A549 (cell line): ENCODE results near the gene GGTA1. TPM values are rescaled to one million over a fixed set of nuclear protein-coding genes. Genes with fewer than 3 reads are reported as not detected.

Experiments used
- ATAC-seq, 2 experiments: fragments of 200-7000 bp in 1 of 2; fragments of >200 bp in 1 of 2; cut with Nextera tagmentation in 1 of 2; cut with Tn5 transposase in 1 of 2; 3 replicates each; pipeline versions ENCODE4 v1.8.0 to v1.9.1; 2018 to 2020; ENCODE audit warnings: mild to moderate bottlenecking in 1 of 2, moderate library complexity in 1 of 2
- CTCF ChIA-PET: fragments of 300-600 bp; sonication (Branson Sonifier 250); formaldehyde crosslinking; extraction: SDS; loops from one replicate; lab custom pipeline; 2021; ENCODE audit warnings: antibody characterized with exemption, inconsistent platforms; lab: Yijun Ruan, JAX
- POLR2A ChIA-PET: fragments of 350-600 bp; formaldehyde crosslinking; extraction: SDS; loops from one replicate; lab custom pipeline; 2021; ENCODE audit warnings: antibody characterized with exemption, inconsistent platforms; lab: Yijun Ruan, JAX
- DNase-seq, 2 experiments: peaks; one replicate each; pipeline versions ENCODE4 v3.0.0 to v3.0.0-alpha.2; 2011 to 2016; ENCODE audit warnings: low read depth in 1 of 2, low spot score in 1 of 2
- FAIRE-seq: peaks from 2 replicates; lab custom pipeline; 2011; peaks lifted over from hg19 to GRCh38; lab: Jason Lieb, UNC
- H3K27ac ChIP-seq, 2 experiments: fragments of >200 bp; sonication (Bioruptor Twin); formaldehyde crosslinking; 3 replicates each; pipeline ENCODE4 v1.5.1; 2016 to 2017
- H3K4me1 ChIP-seq: fragments of >200 bp; sonication (Bioruptor Twin); formaldehyde crosslinking; 3 replicates; pipeline ENCODE4 v1.6.1; 2016
- H3K4me2 ChIP-seq: fragments of >200 bp; sonication (Bioruptor Twin); formaldehyde crosslinking; 3 replicates; pipeline ENCODE4 v1.6.1; 2016
- H3K4me3 ChIP-seq: fragments of >200 bp; sonication (Bioruptor Twin); formaldehyde crosslinking; 3 replicates; pipeline ENCODE4 v1.5.1; 2016
- H3K9me3 ChIP-seq: fragments of >200 bp; sonication (Bioruptor Twin); formaldehyde crosslinking; 3 replicates; pipeline ENCODE4 v1.6.1; 2016
- CEBPB ChIP-seq, 2 experiments: fragments of >200 bp in 1 of 2; sonication (Bioruptor Twin) in 1 of 2; formaldehyde crosslinking in 1 of 2; IDR thresholded peaks; 2 replicates each; pipeline ENCODE4 v1.6.1; 2012 to 2016
- CHD4 ChIP-seq: fragments of 200-600 bp; sonication (generic); IDR thresholded peaks from 2 replicates; pipeline ENCODE4 v1.6.1; 2016; ENCODE audit warnings: antibody characterized with exemption, mild to moderate bottlenecking, borderline replicate concordance
- FOSL2 ChIP-seq, 2 experiments: fragments of 450-650 bp in 1 of 2; fragments of >200 bp in 1 of 2; sonication (Bioruptor Twin) in 1 of 2; formaldehyde crosslinking; IDR thresholded peaks; 2 replicates each; pipeline versions ENCODE4 v1.5.0 to v1.6.1; 2016 to 2020; ENCODE audit warnings: mild to moderate bottlenecking in 1 of 2, moderate library complexity in 1 of 2
- FOXS1 ChIP-seq: fragments of 250-450 bp; sonication (Bioruptor Pico); IDR thresholded peaks from 2 replicates; pipeline ENCODE4 v1.5.0; 2020; ENCODE audit warnings: mild to moderate bottlenecking, moderate library complexity
- GATA3 ChIP-seq: IDR thresholded peaks from 2 replicates; pipeline ENCODE4 v1.6.1; 2012; ENCODE audit warnings: borderline replicate concordance
- HDAC2 ChIP-seq: fragments of 200-600 bp; sonication (generic); IDR thresholded peaks from 2 replicates; pipeline ENCODE4 v1.6.1; 2016
- HEYL ChIP-seq: fragments of 250-450 bp; sonication (Bioruptor Pico); IDR thresholded peaks from 2 replicates; pipeline ENCODE4 v1.8.0; 2021; ENCODE audit warnings: mild to moderate bottlenecking, moderate library complexity
- JUN ChIP-seq, 2 experiments: fragments of >200 bp; sonication (Bioruptor Twin); formaldehyde crosslinking; IDR thresholded peaks; 2 replicates in 1 of 2; 3 replicates in 1 of 2; pipeline ENCODE4 v1.6.1; 2016 to 2017
- JUNB ChIP-seq: fragments of >200 bp; sonication (Bioruptor Twin); formaldehyde crosslinking; IDR thresholded peaks from 2 replicates; pipeline ENCODE4 v1.6.1; 2016
- MAFK ChIP-seq: fragments of 450-650 bp; IDR thresholded peaks from 2 replicates; pipeline ENCODE4 v1.6.1; 2014; ENCODE audit not compliant: partially characterized antibody
- MYC ChIP-seq: IDR thresholded peaks from 2 replicates; pipeline ENCODE4 v1.6.1; 2012; ENCODE audit warnings: mild to moderate bottlenecking, inconsistent platforms, low read length, improper control_type of control experiment, borderline replicate concordance
- NR3C1 ChIP-seq: fragments of >200 bp; sonication (Bioruptor Twin); formaldehyde crosslinking; IDR thresholded peaks from 3 replicates; pipeline ENCODE4 v1.6.1; 2017
- POLR2A ChIP-seq: IDR thresholded peaks from 2 replicates; pipeline ENCODE4 v1.6.1; 2012; ENCODE audit warnings: mild to moderate bottlenecking, low read length
- POLR2AphosphoS2 ChIP-seq: conservative IDR thresholded peaks from 2 replicates; pipeline ENCODE4 v1.6.1; 2012; ENCODE audit warnings: low read length, improper control_type of control experiment, inconsistent platforms
- RFX5 ChIP-seq: fragments of 450-650 bp; IDR thresholded peaks from 2 replicates; pipeline ENCODE4 v1.7.1; 2014; ENCODE audit warnings: antibody characterized with exemption, mild to moderate bottlenecking, moderate library complexity
- RNF2 ChIP-seq: fragments of 200-600 bp; sonication (generic); IDR thresholded peaks from 2 replicates; pipeline ENCODE4 v1.6.1; 2016; ENCODE audit warnings: low read depth, mild to moderate bottlenecking, antibody characterized with exemption, moderate library complexity, borderline replicate concordance
- SMC3 ChIP-seq: fragments of >200 bp; sonication (Bioruptor Twin); formaldehyde crosslinking; IDR thresholded peaks from 3 replicates; pipeline ENCODE4 v1.6.1; 2018; ENCODE audit warnings: inconsistent platforms
- SREBF2 ChIP-seq: fragments of 450-650 bp; IDR thresholded peaks from 2 replicates; pipeline ENCODE4 v1.6.1; 2014; ENCODE audit warnings: mild to moderate bottlenecking, moderate library complexity
- TP53 ChIP-seq: fragments of 250-450 bp; sonication (Bioruptor Pico); IDR thresholded peaks from 2 replicates; pipeline ENCODE4 v1.5.0; 2021; ENCODE audit warnings: mild to moderate bottlenecking, moderate library complexity
- ZC3H11A ChIP-seq: fragments of 450-650 bp; IDR thresholded peaks from 2 replicates; pipeline ENCODE4 v1.6.1; 2014; ENCODE audit warnings: antibody characterized with exemption, mild to moderate bottlenecking
- ZSCAN20 ChIP-seq: fragments of 250-450 bp; sonication (Bioruptor Pico); IDR thresholded peaks from 2 replicates; pipeline ENCODE4 v1.8.0; 2022; ENCODE audit warnings: mild to moderate bottlenecking, moderate library complexity
- WGBS: methylation state at CpG from one replicate; pipeline ENCODE4 v1.1.6; 2017; ENCODE audit errors: missing lambda C conversion rate; 5-methylcytosine and 5-hydroxymethylcytosine counted together
- polyA plus RNA-seq, 4 experiments: library from polyadenylated mRNA; depleted of rRNA in 3 of 4; stranded (reverse); fragments of >200 nt; fragmentation: RNase III in 1 of 4; extraction: RNeasy Plus Mini Kit Qiagen cat#74134 plus additional on column Dnase treatment in 1 of 4; gene quantifications; 2 replicates in 3 of 4; 3 replicates in 1 of 4; pipeline ENCODE4 v1.2.3, GENCODE V29; 2011 to 2017
- TF ChIP-seq, protein P1 (sequence below): fragments of >200 bp; sonication (Bioruptor Twin); formaldehyde crosslinking; IDR thresholded peaks from 3 replicates; pipeline ENCODE4 v1.5.1; 2016
- TF ChIP-seq, protein P2 (sequence below): fragments of 450-650 bp; IDR thresholded peaks from 2 replicates; pipeline ENCODE4 v1.6.1; 2014; ENCODE audit warnings: antibody characterized with exemption
- TF ChIP-seq, protein P3 (sequence below): fragments of 250-450 bp; sonication (Bioruptor Pico); IDR thresholded peaks from 2 replicates; pipeline ENCODE4 v1.5.0; 2020; ENCODE audit warnings: low read depth, mild to moderate bottlenecking, moderate library complexity
- TF ChIP-seq, protein P4 (sequence below): fragments of 250-450 bp; sonication (Bioruptor Pico); IDR thresholded peaks from 2 replicates; pipeline ENCODE4 v1.5.0; 2021; ENCODE audit warnings: mild to moderate bottlenecking, moderate library complexity, borderline replicate concordance
- TF ChIP-seq, protein P5 (sequence below): IDR thresholded peaks from 2 replicates; pipeline ENCODE4 v1.6.1; 2012
- TF ChIP-seq, protein P6 (sequence below): IDR thresholded peaks from 2 replicates; pipeline ENCODE4 v1.6.1; 2012; ENCODE audit warnings: low read depth, borderline replicate concordance

Gene GGTA1
- polyA plus RNA-seq, 2 of the 4 experiments (the other 2 are of a cell fraction): 0.05 TPM; not detected in 1

DNA sequence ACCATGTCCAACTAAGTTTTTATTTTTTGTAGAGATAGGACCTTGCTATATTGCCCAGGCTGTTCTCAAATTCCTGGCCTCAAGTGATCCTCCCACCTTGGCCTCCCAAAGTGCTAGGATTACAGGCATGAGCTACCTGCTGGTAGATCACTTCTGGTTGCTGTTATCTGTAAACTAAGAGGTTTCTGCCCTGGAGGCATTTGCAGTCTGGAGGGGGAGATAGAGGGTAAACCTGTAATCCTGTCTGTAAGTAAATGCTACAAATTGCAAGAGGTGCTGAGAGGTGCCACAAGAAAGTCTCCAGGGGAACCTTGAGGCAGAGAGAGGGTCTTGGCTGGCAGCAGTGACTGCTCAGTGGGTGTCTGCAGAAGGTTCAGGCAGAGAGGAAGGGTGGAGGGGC lies 29.0 kb upstream of the GGTA1 start:
- no peak for TF ChIP-seq SMC3
- TF ChIP-seq, protein P1, sequence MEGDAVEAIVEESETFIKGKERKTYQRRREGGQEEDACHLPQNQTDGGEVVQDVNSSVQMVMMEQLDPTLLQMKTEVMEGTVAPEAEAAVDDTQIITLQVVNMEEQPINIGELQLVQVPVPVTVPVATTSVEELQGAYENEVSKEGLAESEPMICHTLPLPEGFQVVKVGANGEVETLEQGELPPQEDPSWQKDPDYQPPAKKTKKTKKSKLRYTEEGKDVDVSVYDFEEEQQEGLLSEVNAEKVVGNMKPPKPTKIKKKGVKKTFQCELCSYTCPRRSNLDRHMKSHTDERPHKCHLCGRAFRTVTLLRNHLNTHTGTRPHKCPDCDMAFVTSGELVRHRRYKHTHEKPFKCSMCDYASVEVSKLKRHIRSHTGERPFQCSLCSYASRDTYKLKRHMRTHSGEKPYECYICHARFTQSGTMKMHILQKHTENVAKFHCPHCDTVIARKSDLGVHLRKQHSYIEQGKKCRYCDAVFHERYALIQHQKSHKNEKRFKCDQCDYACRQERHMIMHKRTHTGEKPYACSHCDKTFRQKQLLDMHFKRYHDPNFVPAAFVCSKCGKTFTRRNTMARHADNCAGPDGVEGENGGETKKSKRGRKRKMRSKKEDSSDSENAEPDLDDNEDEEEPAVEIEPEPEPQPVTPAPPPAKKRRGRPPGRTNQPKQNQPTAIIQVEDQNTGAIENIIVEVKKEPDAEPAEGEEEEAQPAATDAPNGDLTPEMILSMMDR: no peak
- TF ChIP-seq CHD4: no peak
- TF ChIP-seq, protein P2, sequence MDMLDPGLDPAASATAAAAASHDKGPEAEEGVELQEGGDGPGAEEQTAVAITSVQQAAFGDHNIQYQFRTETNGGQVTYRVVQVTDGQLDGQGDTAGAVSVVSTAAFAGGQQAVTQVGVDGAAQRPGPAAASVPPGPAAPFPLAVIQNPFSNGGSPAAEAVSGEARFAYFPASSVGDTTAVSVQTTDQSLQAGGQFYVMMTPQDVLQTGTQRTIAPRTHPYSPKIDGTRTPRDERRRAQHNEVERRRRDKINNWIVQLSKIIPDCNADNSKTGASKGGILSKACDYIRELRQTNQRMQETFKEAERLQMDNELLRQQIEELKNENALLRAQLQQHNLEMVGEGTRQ: no peak
- no peak for TF ChIP-seq JUN (IDR thresholded peaks at IDR 0.05)
- TF ChIP-seq FOXS1 (CRISPR knock-in tag): no peak
- TF ChIP-seq, protein P3, sequence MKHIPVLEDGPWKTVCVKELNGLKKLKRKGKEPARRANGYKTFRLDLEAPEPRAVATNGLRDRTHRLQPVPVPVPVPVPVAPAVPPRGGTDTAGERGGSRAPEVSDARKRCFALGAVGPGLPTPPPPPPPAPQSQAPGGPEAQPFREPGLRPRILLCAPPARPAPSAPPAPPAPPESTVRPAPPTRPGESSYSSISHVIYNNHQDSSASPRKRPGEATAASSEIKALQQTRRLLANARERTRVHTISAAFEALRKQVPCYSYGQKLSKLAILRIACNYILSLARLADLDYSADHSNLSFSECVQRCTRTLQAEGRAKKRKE: no peak
- TF ChIP-seq, protein P4, sequence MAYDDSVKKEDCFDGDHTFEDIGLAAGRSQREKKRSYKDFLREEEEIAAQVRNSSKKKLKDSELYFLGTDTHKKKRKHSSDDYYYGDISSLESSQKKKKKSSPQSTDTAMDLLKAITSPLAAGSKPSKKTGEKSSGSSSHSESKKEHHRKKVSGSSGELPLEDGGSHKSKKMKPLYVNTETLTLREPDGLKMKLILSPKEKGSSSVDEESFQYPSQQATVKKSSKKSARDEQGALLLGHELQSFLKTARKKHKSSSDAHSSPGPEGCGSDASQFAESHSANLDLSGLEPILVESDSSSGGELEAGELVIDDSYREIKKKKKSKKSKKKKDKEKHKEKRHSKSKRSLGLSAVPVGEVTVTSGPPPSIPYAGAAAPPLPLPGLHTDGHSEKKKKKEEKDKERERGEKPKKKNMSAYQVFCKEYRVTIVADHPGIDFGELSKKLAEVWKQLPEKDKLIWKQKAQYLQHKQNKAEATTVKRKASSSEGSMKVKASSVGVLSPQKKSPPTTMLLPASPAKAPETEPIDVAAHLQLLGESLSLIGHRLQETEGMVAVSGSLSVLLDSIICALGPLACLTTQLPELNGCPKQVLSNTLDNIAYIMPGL: no peak
- no peak for TF ChIP-seq POLR2AphosphoS2
- TF ChIP-seq HEYL (CRISPR knock-in tag): no peak
- TF ChIP-seq SREBF2: no peak
- no peak for TF ChIP-seq NR3C1
- TF ChIP-seq RFX5: no peak
- TF ChIP-seq, protein P5, sequence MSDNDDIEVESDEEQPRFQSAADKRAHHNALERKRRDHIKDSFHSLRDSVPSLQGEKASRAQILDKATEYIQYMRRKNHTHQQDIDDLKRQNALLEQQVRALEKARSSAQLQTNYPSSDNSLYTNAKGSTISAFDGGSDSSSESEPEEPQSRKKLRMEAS: no peak
- TF ChIP-seq FOSL2 (IDR thresholded peaks at IDR 0.05): no peak
- no peak for TF ChIP-seq FOSL2 (CRISPR knock-in tag; IDR thresholded peaks at IDR 0.05)
- TF ChIP-seq RNF2: no peak
- no peak for TF ChIP-seq JUNB
- no peak for TF ChIP-seq MYC
- ATAC-seq (no peak), FAIRE-seq (no peak), DNase-seq (no peak)
- Histone ChIP-seq H3K9me3 (no peaks in the 10 kb centered on the region), H3K4me2 (no peak overlapping the region), H3K4me1 (no peaks in the 10 kb centered on the region), H3K27ac (no peak overlapping the region), H3K4me3 (no peak overlapping the region)
- ChIA-PET CTCF (interaction anchor here (0.7 to 4.3 kb wide), 4 partner anchors 16 to 251 kb away, joined by 3 to 16 read pairs (median 4); no protein-coding TSS in a partner anchor), POLR2A (no interaction called here)

DNA sequence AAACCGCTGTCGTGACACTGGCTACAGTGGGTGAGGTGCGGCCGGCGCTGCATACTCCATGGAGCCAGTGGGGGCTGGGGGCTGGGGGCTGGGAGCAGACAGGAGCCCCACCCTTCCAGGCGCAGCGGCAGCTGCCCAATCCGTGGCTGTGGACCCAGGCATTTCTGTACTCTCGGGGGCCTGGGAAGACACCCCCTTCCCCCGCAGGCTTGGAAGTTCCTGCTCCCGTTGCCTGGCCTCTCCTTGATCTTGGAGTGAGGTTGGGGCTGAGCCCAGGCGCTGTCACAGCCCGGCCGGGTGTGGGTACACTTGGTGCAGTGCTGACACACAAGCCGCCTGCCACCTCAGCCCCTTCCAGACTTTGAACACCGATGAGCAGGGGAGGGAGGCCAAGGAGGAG lies 27.7 kb upstream of the GGTA1 start:
- POLR2A ChIA-PET: no interaction called here
- H3K27ac ChIP-seq: no peak overlapping the region
- ATAC-seq: no peak
- H3K9me3 ChIP-seq: no peaks in the 10 kb centered on the region
- H3K4me3 ChIP-seq: no peak overlapping the region
- no peak overlapping the region for H3K4me2 ChIP-seq
- 78% methylated on average over 9 of the region's 16 CpGs for WGBS
- CTCF ChIA-PET: interaction anchor here (1.2 to 4.3 kb wide), 2 partner anchors 17 to 19 kb away, joined by 3 to 16 read pairs; no protein-coding TSS in a partner anchor
- TF ChIP-seq POLR2A (no peak), NR3C1 (no peak), CEBPB (IDR thresholded peaks at IDR 0.05) (no peak), ZC3H11A (no peak), TP53 (CRISPR knock-in tag) (no peak), JUN (IDR thresholded peaks at IDR 0.05) (no peak), SREBF2 (no peak), RFX5 (no peak), MAFK (no peak), ZSCAN20 (no peak), GATA3 (no peak), MYC (no peak), HDAC2 (no peak)
- TF ChIP-seq, protein P3: no peak
- TF ChIP-seq, protein P2: no peak
- TF ChIP-seq, protein P4: no peak
- TF ChIP-seq, protein P6, sequence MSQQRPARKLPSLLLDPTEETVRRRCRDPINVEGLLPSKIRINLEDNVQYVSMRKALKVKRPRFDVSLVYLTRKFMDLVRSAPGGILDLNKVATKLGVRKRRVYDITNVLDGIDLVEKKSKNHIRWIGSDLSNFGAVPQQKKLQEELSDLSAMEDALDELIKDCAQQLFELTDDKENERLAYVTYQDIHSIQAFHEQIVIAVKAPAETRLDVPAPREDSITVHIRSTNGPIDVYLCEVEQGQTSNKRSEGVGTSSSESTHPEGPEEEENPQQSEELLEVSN: no peak
- no peak for DNase-seq
- H3K4me1 ChIP-seq: no peaks in the 10 kb centered on the region
- no peak for FAIRE-seq
